Measurements from ENCODE around the gene MYMK.

DNA sequence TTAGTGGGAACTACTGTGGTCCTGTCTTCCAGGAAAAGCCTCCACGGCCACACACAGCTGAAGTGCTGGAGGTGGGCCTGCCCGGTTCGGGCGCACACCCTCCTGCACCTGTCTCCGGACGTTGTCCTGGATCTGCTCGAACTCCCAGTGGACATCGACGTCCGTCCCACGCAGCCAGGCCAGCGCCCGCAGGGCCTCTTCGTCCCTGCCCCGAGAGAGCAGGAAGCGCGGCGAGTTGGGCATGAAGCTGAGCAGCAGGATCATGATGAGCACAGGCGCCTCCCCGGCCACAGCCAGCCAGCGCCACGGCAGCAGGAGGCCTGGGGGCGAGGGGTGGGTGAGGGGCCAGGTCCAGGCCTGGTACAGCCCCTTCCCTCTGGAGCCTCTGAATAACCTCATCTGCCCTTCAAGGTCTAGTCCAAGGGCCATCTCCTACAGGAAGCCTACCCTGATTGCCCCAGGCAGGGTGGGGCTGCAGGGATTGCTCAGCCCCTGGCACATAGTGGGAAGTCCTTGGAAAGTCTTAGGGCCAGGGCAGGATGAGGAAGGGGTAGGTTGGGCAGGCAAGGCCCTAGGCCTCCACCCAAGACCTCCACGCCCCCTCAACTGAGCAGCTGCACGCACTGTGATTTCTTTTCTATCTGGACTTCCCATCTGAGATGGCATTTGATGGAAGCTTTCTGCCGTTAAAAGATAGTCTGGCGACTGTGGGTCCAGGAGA lies 49.3 kb downstream of the MYMK start:
- TF ChIP-seq CTCF (IDR thresholded peaks at IDR 0.05; ENCODE audit: low read depth, low read length) = no peak
- TF ChIP-seq EZH2phosphoT487 (IDR thresholded peaks at IDR 0.05; ENCODE audit: low read depth) = no peak
